ENCODE results near the gene ARHGAP22.

The ARHGAP22 gene

GRCh38 chr10:48613016-48613415 is 8.1 kb upstream of the ARHGAP22 start:
- Histone ChIP-seq H3K4me3 (ENCODE audit: severe bottlenecking) (no peak overlapping the region), H3K27me3 (ENCODE audit: insufficient read depth, poor library complexity, severe bottlenecking) (peaks cover 10% of the 10 kb centered on the region), H3K36me3 (ENCODE audit: low read depth) (no peaks in the 10 kb centered on the region), H3K9me3 (ENCODE audit: severe bottlenecking) (no peaks in the 10 kb centered on the region), H3K27ac (ENCODE audit: poor library complexity, severe bottlenecking) (no peak overlapping the region), H3K4me1 (ENCODE audit: insufficient read depth, poor library complexity, severe bottlenecking) (no peaks in the 10 kb centered on the region)
- DNase-seq (ENCODE audit: low spot score) (no peak), ATAC-seq (ENCODE audit: low read depth) (no peak)
- TF ChIP-seq CTCF (IDR thresholded peaks at IDR 0.05; ENCODE audit: poor library complexity, severe bottlenecking), result no peak

- H3K4me3 ChIP-seq (ENCODE audit: severe bottlenecking), result no peak overlapping the region
- H3K9me3 ChIP-seq (ENCODE audit: severe bottlenecking), result no peaks in the 10 kb centered on the region
- DNase-seq (ENCODE audit: low spot score), result no peak
- H3K27me3 ChIP-seq (ENCODE audit: insufficient read depth, poor library complexity, severe bottlenecking), result peaks cover 6% of the 10 kb centered on the region
- TF ChIP-seq CTCF (IDR thresholded peaks at IDR 0.05; ENCODE audit: poor library complexity, severe bottlenecking), result no peak
- H3K4me1 ChIP-seq (ENCODE audit: insufficient read depth, poor library complexity, severe bottlenecking), result peaks cover under 1% of the 10 kb centered on the region
- H3K27ac ChIP-seq (ENCODE audit: poor library complexity, severe bottlenecking), result no peak overlapping the region
- no peaks in the 10 kb centered on the region for H3K36me3 ChIP-seq (ENCODE audit: low read depth)
- no peak for ATAC-seq (ENCODE audit: low read depth)
These were observed 7.5 kb upstream of the ARHGAP22 start for GRCh38 chr10:48612236-48612943.

GRCh38 chr10:48611133-48611532 is 6.3 kb upstream of the ARHGAP22 start:
- ATAC-seq (ENCODE audit: low read depth) (no peak), DNase-seq (ENCODE audit: low spot score) (no peak)
- H3K27me3 ChIP-seq (ENCODE audit: insufficient read depth, poor library complexity, severe bottlenecking), result no peaks in the 10 kb centered on the region
- no peak overlapping the region for H3K4me3 ChIP-seq (ENCODE audit: severe bottlenecking)
- peaks cover 8% of the 10 kb centered on the region for H3K4me1 ChIP-seq (ENCODE audit: insufficient read depth, poor library complexity, severe bottlenecking)
- TF ChIP-seq CTCF (IDR thresholded peaks at IDR 0.05; ENCODE audit: poor library complexity, severe bottlenecking), result no peak
- no peaks in the 10 kb centered on the region for H3K36me3 ChIP-seq (ENCODE audit: low read depth)
- H3K9me3 ChIP-seq (ENCODE audit: severe bottlenecking), result no peaks in the 10 kb centered on the region
- no peak overlapping the region for H3K27ac ChIP-seq (ENCODE audit: poor library complexity, severe bottlenecking)

- Histone ChIP-seq H3K4me3 (ENCODE audit: severe bottlenecking) (no peak overlapping the region), H3K27ac (ENCODE audit: poor library complexity, severe bottlenecking) (no peak overlapping the region), H3K27me3 (ENCODE audit: insufficient read depth, poor library complexity, severe bottlenecking) (no peaks in the 10 kb centered on the region), H3K4me1 (ENCODE audit: insufficient read depth, poor library complexity, severe bottlenecking) (peaks cover 8% of the 10 kb centered on the region), H3K9me3 (ENCODE audit: severe bottlenecking) (no peaks in the 10 kb centered on the region), H3K36me3 (ENCODE audit: low read depth) (no peaks in the 10 kb centered on the region)
- TF ChIP-seq CTCF (IDR thresholded peaks at IDR 0.05; ENCODE audit: poor library complexity, severe bottlenecking), result no peak
- ATAC-seq (ENCODE audit: low read depth) (no peak), DNase-seq (ENCODE audit: low spot score) (no peak)
These were observed 5.8 kb upstream of the ARHGAP22 start for GRCh38 chr10:48610585-48611093.

GRCh38 chr10:48609899-48610584 is 5.2 kb upstream of the ARHGAP22 start:
- Histone ChIP-seq H3K4me3 (ENCODE audit: severe bottlenecking) (no peak overlapping the region), H3K27me3 (ENCODE audit: insufficient read depth, poor library complexity, severe bottlenecking) (no peaks in the 10 kb centered on the region), H3K27ac (ENCODE audit: poor library complexity, severe bottlenecking) (no peak overlapping the region), H3K9me3 (ENCODE audit: severe bottlenecking) (no peaks in the 10 kb centered on the region), H3K4me1 (ENCODE audit: insufficient read depth, poor library complexity, severe bottlenecking) (peaks cover 8% of the 10 kb centered on the region), H3K36me3 (ENCODE audit: low read depth) (no peaks in the 10 kb centered on the region)
- no peak for DNase-seq (ENCODE audit: low spot score)
- no peak for ATAC-seq (ENCODE audit: low read depth)
- TF ChIP-seq CTCF (IDR thresholded peaks at IDR 0.05; ENCODE audit: poor library complexity, severe bottlenecking), result no peak
